CD4-positive, alpha-beta T cell (primary cell): ENCODE measurements around the gene KCND3. TPM values are rescaled to one million over a fixed set of nuclear protein-coding genes. Genes with fewer than 3 reads are reported as not detected.

ENCODE experiments used
- ATAC-seq: fragments of 200-7000 bp; cut with Tn5 transposase; one replicate; pipeline ENCODE4 v1.10.0; 2022; ENCODE audit warnings: mild to moderate bottlenecking; ENCODE audit not compliant: poor library complexity
- CTCF ChIA-PET: fragments of 350-600 bp; sonication (Branson Sonifier 250); formaldehyde crosslinking; loops from one replicate; lab custom pipeline; 2021; ENCODE audit warnings: antibody characterized with exemption, inconsistent platforms; lab: Charles Lee
- POLR2A ChIA-PET: fragments of 350-600 bp; sonication (Branson Sonifier 250); formaldehyde crosslinking; loops from one replicate; lab custom pipeline; 2021; ENCODE audit warnings: antibody characterized with exemption, inconsistent platforms; lab: Charles Lee
- DNase-seq, 14 experiments: peaks; one replicate each; pipeline ENCODE4 v3.0.0-alpha.2; 2013 to 2020; ENCODE audit warnings: mixed read lengths in 2 of 14
- H3K27ac ChIP-seq, 2 donors: one replicate each; pipeline versions ENCODE4 v1.5.1 to v1.7.0; 2013; ENCODE audit warnings: low read length in 2 of 2, low read depth in 1 of 2, mild to moderate bottlenecking in 1 of 2
- H3K27me3 ChIP-seq, 2 experiments: 1 replicate in 1 of 2; 2 replicates in 1 of 2; pipeline versions ENCODE4 v1.6.1 to v1.7.0; 2013; ENCODE audit warnings: low read length in 2 of 2, control low read depth in 1 of 2, mild to moderate bottlenecking in 1 of 2, moderate library complexity in 1 of 2; ENCODE audit not compliant: insufficient read depth in 2 of 2, control insufficient read depth in 1 of 2
- H3K36me3 ChIP-seq: one replicate; pipeline ENCODE4 v1.6.1; 2013; ENCODE audit warnings: low read length, control low read depth; ENCODE audit not compliant: insufficient read depth
- H3K4me1 ChIP-seq: one replicate; pipeline ENCODE4 v1.6.1; 2013; ENCODE audit warnings: low read length, control low read depth; ENCODE audit not compliant: insufficient read depth
- H3K4me3 ChIP-seq: one replicate; pipeline ENCODE4 v1.5.1; 2013; ENCODE audit warnings: mild to moderate bottlenecking, low read length, moderate library complexity
- H3K9me3 ChIP-seq, 2 experiments: 1 replicate in 1 of 2; 2 replicates in 1 of 2; pipeline versions ENCODE4 v1.6.1 to v1.7.0; 2013; ENCODE audit warnings: low read length in 2 of 2, mild to moderate bottlenecking in 2 of 2, control low read depth in 1 of 2, moderate library complexity in 1 of 2; ENCODE audit not compliant: control insufficient read depth in 1 of 2, insufficient read depth in 1 of 2
- H3K27ac Mint-ChIP-seq: one replicate; pipeline ENCODE4 v1.8.0; 2020; ENCODE audit warnings: mixed read lengths
- H3K27me3 Mint-ChIP-seq: one replicate; pipeline ENCODE4 v1.8.0; 2021; ENCODE audit warnings: mixed read lengths
- H3K36me3 Mint-ChIP-seq: one replicate; pipeline ENCODE4 v1.8.0; 2021; ENCODE audit warnings: low read depth, mixed read lengths
- H3K4me1 Mint-ChIP-seq: one replicate; pipeline ENCODE4 v1.8.0; 2021; ENCODE audit warnings: low read depth, mixed read lengths
- H3K4me3 Mint-ChIP-seq: one replicate; pipeline ENCODE4 v1.8.0; 2020; ENCODE audit warnings: mild to moderate bottlenecking, mixed read lengths
- H3K9me3 Mint-ChIP-seq: one replicate; pipeline ENCODE4 v1.8.0; 2020; ENCODE audit warnings: mixed read lengths
- CTCF ChIP-seq: fragments of 200-600 bp; IDR thresholded peaks from one replicate; pipeline ENCODE4 v1.8.0; 2022; ENCODE audit warnings: antibody characterized with exemption, mild to moderate bottlenecking
- intact Hi-C, 2 experiments: fragments of 100-400 bp; cut with DNase I in 1 of 2; cut with micrococcal nuclease in 1 of 2; formaldehyde crosslinking; loops; one replicate each; pipeline versions ENCODE4 v1.15.1 to v1.9.0; 2023 to 2025; cut with DNase I, micrococcal nuclease
- total RNA-seq, 174 experiments: library from RNA in 2 of 174; stranded (reverse) in 2 of 174; gene quantifications; one replicate each; pipeline ENCODE4 v1.2.3 and lab custom pipeline; 2021 to 2026

KCND3 gene
- total RNA-seq, 2 experiments from 2014 or later = 0.05 TPM; not detected in 1

GRCh38 chr1:111814305-111814628, 175.2 kb downstream of the KCND3 start:
- no peak for ATAC-seq
- CTCF ChIA-PET = interaction anchor here (0.6 kb wide), 1 partner anchor 954 kb away, joined by 3 read pairs; no protein-coding TSS in a partner anchor

GRCh38 chr1:111813440-111814304, 175.8 kb downstream of the KCND3 start:
- Histone ChIP-seq H3K36me3 (no peaks in the 10 kb centered on the region), H3K4me3 (no peak overlapping the region), H3K27ac (no peak overlapping the region), H3K27me3 (peaks cover 0 to 5% of the 10 kb centered on the region in 2 experiments), H3K9me3 (no peaks in the 10 kb centered on the region), H3K4me1 (no peaks in the 10 kb centered on the region)
- H3K27me3 Mint-ChIP-seq = no peaks in the 10 kb centered on the region
- POLR2A ChIA-PET = no interaction called here
- no peak for DNase-seq
- H3K4me1 Mint-ChIP-seq = no peaks in the 10 kb centered on the region
- no peak overlapping the region for H3K4me3 Mint-ChIP-seq
- intact Hi-C loops = no loop called here
- H3K9me3 Mint-ChIP-seq = no peaks in the 10 kb centered on the region
- no peak for TF ChIP-seq CTCF
- H3K36me3 Mint-ChIP-seq = no peaks in the 10 kb centered on the region
- CTCF ChIA-PET = interaction anchor here (0.6 kb wide), 1 partner anchor 955 kb away, joined by 3 read pairs; no protein-coding TSS in a partner anchor
- no peak for ATAC-seq
- no peak overlapping the region for H3K27ac Mint-ChIP-seq

More at GRCh38 chr1:111814305-111814628, 175.2 kb downstream of the KCND3 start:
- Mint-ChIP-seq H3K4me1 (no peaks in the 10 kb centered on the region), H3K27ac (no peak overlapping the region), H3K9me3 (no peaks in the 10 kb centered on the region), H3K4me3 (no peak overlapping the region), H3K27me3 (no peaks in the 10 kb centered on the region), H3K36me3 (no peaks in the 10 kb centered on the region)
- no peak overlapping the region for H3K27ac ChIP-seq
- intact Hi-C loops = no loop called here
- no peaks in the 10 kb centered on the region for H3K36me3 ChIP-seq
- H3K4me1 ChIP-seq = no peaks in the 10 kb centered on the region
- no peaks in the 10 kb centered on the region for H3K9me3 ChIP-seq
- TF ChIP-seq CTCF = no peak
- peaks cover 0 to 5% of the 10 kb centered on the region in 2 experiments for H3K27me3 ChIP-seq
- H3K4me3 ChIP-seq = no peak overlapping the region
- DNase-seq = no peak
- POLR2A ChIA-PET = no interaction called here

- CTCF ChIA-PET = no interaction called here
- intact Hi-C loops = no loop called here
- no peaks in the 10 kb centered on the region for H3K27me3 Mint-ChIP-seq
Observed at GRCh38 chr1:111812306-111812705, 177.2 kb downstream of the KCND3 start.

More at GRCh38 chr1:111812306-111812705, 177.2 kb downstream of the KCND3 start:
- Mint-ChIP-seq H3K27ac (no peak overlapping the region), H3K9me3 (no peaks in the 10 kb centered on the region), H3K36me3 (no peaks in the 10 kb centered on the region), H3K4me1 (no peaks in the 10 kb centered on the region), H3K4me3 (no peak overlapping the region)
- POLR2A ChIA-PET = no interaction called here
- H3K36me3 ChIP-seq = no peaks in the 10 kb centered on the region
- H3K4me3 ChIP-seq = no peak overlapping the region
- no peak for DNase-seq
- TF ChIP-seq CTCF = no peak
- H3K27me3 ChIP-seq = no peaks in the 10 kb centered on the region
- no peaks in the 10 kb centered on the region for H3K4me1 ChIP-seq
- ATAC-seq = no peak
- H3K9me3 ChIP-seq = no peaks in the 10 kb centered on the region
- no peak overlapping the region for H3K27ac ChIP-seq
